Islet of Langerhans (tissue), 1 donor: ENCODE measurements around the gene SIK3.
"Not testable (repeated sequence)": the region's sequence is repeated elsewhere in the genome, so short reads cannot be mapped to it uniquely, and the experiment has no call there.

Experiments used
- FAIRE-seq: peaks from one replicate; lab custom pipeline; 2011; peaks lifted over from hg19 to GRCh38; lab: Jason Lieb, UNC

Gene SIK3

DNA sequence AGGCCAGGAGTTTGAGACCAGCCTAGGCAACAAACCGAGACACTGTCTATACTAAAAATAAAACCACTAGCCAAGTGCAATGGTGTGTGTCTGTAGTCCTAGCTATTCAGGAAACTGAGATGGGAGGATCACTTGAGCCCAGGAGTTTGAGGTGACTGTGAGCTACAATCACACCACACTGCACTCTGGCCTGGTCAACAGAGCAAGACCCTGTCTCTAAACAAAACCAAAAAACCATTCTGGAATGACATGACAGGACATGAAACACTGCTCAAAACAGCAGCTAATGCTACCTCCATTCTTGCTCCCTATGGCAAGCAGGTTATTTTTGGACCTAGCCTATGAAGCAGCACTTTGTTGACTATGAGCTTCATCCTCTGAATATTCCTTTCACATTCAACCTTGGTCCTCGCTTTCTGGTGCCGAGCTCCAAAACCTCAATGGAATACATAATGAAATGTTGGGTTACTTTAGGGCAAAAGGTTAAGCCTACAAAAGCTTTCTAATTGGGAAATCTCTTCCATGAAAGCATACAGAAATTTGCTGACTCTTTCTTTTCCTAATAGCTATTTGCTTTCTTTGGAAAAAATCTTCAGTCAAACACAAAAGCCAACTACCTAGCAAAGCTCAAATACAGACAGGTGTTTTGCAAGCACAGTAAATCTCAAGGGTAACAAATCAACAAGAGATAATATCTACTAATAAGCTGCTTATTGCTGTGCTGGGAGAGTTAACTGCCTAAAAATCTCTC, 21.1 kb downstream of the SIK3 start:
- peak; percentile 100 for FAIRE-seq

DNA sequence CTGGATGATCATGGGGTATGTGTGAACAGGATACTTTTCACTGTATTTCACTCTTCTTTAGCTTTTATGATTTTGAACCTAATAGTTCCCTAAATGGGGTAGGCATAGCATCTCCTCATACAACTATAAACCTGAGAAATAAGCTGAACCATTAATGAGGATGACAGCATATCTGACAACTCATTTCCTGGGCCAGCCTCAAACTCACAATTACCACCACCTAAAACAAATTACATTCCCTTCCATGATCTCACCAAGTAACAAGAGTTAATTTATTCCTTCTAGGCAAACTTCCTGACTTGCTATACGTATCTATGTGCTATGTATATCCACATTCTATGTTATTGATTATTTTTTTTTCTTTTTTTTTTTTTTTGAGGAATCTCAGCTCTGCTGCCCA, 23.0 kb downstream of the SIK3 start:
- no peak for FAIRE-seq

DNA sequence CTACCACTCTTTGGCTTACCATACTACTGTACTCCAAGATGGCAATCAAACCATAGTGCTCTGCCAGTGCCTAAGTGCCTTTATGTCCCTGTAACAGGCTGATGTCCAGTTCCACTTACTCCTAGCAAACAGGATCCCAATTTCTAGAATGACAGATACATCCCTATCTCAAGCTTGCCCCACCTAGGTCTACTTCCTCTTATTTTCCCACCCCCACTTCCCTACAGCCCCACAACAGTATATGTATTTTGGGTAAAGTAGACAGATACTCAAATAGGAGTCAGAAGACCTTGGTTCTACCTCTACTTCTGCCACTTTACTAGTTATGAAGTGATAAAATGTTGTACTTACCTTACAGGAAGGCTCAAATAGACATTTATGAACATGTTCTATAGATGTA, 24.1 kb downstream of the SIK3 start:
- no peak for FAIRE-seq

DNA sequence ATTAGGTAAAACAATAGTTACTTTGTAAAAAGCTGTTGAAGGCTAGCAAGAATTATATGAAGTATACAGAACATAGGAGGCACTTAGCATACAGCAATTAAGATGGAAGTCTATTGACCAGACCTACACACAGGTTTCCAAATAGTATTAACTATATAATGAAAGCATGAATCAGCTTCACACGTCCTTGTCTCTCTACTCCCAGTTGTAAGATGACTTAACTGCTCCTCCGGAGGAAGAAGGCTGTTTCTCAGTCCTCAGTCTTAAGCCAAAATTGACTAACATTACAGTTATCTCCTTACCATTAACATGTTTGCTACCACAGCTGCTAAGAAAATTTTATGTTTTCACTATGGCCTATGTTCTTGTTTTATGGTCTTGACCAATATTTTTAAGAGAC, 24.7 kb downstream of the SIK3 start:
- FAIRE-seq: no peak

DNA sequence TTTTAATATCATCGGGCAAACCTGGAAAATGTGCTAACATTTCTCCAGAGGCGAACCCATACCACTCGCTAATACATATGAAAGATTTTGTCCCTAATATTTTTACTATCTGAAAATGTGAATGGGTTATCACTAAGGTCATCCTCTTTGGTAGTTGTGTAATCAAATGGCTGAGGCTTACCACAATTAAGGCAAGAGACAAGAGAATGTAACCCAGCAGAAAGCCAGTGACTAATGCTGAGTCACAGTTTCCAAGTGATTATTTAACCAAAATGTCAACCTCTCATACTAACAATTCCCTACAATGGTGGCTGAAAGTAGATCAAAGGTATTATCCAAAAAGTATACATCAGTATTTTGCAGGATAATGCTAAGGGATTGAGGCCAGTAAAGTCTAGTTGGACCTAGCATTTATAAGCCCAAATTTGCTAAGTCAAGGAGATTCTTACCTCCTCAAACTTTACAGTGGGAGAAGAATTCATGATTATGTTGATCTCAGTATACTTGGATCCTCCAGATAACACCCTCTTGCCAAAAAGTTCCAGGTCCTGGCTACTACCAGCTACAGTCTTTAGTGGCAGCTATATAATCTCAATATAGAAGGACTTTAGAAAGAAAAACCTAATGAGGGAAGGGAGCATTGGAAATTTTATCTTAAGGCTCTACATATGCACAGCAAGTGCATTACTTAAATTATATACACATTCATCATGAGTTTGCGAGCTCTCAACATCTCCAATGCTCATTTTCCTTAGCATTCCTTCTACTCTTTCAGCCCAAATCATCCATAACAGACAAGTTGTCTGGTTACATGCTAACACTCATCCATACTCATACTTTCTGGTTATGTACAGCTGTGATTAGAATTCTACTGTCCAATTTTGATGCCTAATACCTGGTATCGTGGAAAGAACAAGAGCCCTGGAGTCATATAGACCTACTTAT, 25.4 kb downstream of the SIK3 start:
- peak; percentile 56 for FAIRE-seq

DNA sequence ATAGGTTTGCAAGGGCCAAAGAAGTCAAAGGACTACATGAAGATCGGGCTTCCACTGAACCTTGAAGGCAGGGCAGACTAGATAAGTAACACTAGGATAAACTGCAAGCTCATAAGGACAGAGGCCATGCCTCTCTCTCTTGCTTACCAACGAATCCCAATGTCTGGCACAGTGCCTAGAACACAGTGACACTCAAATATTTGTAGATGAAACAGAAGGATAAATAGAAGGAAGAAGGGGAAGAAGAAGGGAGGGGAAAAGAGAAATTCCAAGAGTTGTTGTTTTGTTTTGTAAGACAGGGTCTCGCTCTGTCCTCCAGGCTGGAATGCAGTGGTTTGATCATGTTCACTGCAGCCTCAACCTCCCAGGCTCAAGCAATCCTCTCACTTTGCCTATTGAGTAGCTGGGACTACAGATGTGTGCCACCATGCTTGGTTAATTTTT, 26.9 kb downstream of the SIK3 start:
- FAIRE-seq: no peak

DNA sequence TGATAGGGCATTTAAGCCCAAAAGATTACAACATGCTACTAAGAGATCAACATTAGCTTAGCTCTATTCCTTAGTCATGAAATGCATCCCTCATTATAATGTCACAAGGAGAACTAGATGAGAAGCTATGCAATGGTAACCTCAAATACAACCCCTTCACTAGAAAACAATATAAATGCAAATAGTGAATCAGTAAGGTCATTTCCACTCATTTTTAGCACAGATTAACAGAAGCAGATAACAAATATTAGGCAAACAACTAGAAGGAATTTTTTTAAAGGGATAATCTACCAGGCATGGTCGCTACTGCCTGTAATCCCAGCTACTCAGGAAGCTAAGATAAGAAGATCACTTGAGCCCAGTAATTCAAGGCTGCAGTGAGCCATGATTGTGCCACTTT, 28.2 kb downstream of the SIK3 start:
- no peak for FAIRE-seq

DNA sequence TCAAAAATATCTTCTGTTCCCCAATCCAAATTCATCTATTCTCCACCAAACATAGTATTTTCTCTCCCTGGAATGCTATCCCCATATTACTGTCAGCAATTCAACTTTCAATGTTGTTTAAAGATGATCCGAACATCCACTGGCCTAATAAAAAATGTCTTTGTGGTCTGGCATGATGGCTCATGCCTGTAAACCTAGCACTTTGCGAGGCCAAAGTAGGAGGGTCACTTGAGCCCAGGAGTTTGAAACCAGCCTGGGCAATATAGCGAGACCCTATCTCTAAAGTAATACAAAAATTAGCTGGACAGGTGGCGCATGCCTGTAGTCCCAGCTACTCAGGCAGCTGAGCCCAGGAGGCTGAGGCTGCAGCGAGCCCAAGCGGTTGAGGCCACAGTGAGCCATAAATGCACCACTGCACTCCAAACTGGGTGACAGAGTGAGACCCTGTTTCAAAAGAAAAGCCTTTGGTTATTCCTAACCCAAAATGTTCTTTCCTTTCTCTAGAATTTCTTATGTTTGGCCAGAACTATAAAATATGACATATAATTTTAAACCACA, 29.8 kb downstream of the SIK3 start:
- FAIRE-seq: no peak

DNA sequence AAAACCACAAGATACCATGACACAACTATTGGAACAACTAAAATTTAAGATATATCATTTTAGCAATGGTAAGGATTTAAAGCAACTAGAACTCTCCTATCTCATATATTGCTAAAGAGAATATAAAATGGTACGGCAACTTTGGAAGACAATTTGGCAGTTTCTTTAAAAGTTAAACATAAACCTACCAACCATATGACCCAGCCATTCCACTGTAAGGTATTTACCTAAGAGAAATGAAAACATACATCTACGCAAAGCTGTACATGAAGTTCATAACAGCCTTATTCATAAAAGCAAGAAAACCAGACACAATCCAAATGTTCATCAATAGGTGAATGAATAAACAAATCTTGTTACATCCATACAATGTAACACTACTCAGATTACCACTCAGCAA, 31.3 kb downstream of the SIK3 start:
- no peak for FAIRE-seq

DNA sequence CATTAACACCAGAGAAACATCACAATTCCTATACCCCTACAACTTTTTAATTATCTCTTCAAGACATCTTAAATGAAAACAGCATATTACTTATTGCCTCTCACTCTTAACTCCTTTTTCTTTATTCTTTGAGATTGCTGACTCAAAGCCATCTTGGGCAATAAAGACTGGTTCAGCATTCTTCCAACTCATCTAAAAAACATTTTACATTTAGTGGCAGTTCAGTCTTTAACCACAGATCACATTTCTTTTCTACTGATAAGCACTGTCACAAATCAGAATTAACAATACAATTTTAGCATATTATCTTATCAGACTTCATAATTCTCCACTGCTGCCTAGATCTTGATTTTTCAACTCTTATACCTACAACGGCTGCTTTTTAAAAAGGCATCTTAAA, 34.0 kb downstream of the SIK3 start:
- FAIRE-seq: peak; percentile 36

DNA sequence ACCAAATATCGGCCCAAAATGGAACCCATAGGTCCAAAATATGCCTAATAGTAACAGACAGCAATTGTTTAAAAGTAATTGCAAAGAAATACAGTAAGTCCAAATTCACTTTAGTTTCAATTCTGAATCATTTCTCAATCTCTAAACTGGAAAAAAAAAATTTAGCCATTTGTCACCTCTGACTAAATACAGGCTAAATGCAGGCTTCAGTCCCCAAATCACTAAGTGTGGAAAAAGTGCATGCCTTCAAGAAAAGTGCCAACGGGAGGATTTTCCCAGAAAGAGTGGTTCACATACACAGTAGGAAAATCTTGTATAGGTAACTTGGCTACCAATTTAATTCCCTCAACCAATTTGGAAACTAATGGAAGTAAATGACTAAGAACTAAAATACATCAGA, 35.7 kb downstream of the SIK3 start:
- peak; percentile 86 for FAIRE-seq

DNA sequence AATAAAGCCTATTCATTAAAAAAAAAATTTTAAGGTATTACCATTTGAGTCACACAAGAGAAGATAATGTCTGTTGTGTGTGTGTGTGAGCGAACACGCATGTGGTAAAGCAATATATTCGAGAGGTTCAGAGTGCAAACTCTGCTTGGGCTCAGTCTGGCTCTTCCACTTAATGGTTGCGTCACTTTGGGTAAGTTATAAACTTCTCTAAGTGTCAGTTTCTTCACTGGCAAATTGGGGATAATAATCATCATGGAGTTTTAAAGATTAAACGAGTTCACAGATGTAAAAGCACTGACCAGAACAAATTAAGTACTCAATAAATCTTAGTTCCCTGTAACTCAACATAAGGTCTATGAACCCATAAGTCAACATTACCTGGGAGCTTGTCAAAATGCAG, 37.0 kb downstream of the SIK3 start:
- no peak for FAIRE-seq

DNA sequence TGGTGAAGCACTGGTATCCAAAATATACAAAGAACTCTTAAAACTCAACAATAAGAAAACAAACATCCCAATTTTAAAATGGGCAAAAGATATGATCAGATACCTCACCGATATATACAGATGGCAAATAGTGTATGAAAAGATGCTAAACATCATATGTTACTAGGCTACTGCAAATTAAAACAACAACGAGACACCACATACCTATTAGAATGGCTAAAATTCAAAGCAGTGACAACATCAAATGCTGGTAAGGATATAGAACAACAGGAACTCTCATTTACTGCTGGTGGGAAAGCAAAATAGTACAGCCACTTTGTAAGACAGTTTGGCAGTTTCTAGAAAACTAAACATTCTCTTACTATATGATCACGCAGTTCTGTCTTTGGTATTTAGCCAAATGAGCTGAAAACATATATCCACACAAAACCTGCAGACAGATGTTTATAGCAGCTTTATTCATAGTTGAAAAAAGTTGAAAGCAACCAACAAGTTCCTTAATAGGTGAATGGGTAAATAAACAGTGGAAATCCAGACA, 38.5 kb downstream of the SIK3 start:
- FAIRE-seq: no peak

DNA sequence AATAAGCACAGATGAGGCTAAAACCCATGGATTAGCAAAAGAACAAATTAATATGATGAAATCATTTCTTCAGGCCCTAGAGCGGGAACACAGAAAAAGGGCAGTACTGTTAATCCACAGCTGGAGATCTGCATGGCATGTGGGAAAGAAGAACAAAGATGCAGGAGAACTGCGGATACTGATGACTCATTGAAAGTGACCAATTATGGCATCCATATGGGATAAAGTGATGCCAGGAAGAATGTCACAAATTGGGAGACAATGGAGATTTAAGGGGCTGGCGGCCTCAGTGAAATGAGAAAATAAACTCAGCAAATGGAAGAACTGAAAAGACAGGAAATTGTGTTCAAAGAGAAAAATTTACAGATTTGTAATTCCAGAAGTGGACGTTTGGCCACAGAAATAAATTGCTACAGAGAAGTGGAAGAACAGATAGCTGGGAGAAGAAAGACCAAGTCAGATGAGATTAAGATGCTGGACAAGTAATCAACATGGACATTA, 39.4 kb downstream of the SIK3 start:
- FAIRE-seq: peak; percentile 9

DNA sequence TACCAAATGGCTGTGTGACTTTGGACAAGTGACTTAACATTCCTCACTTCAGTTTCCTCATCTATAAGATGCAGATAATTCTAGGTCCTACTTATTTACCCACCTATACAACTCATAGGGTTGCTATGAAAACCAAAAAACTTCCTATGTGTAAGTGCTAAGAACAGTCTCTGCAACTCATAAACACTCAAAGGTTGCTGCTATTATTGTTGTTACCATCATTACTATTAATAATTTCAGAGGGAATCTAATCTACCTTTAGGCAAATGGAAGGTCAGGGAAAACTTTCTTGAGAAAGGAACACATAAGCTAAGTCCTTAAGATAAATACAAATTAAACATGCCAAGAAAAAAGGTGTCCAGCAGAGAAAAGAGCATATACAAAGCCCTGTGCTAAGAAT, 40.5 kb downstream of the SIK3 start:
- FAIRE-seq: no peak

DNA sequence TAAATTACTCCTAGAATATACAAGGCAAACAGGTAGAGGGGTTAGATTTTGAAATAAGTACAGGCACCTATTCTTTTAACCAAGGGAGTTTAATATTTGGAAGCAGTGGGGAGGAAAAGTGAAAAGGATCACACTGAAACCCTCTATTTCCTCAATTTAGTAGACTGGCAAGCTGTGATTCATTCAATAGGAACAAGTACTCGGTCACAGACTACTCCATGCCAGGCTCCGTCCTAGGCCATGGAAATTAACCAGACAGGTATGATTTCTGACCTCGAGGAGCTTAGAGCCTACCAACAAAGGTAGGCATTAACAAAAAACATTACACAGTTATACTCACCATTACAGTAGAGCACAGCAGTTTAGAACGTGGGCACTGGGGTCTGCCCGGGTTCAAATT, 40.9 kb downstream of the SIK3 start:
- FAIRE-seq: no peak

DNA sequence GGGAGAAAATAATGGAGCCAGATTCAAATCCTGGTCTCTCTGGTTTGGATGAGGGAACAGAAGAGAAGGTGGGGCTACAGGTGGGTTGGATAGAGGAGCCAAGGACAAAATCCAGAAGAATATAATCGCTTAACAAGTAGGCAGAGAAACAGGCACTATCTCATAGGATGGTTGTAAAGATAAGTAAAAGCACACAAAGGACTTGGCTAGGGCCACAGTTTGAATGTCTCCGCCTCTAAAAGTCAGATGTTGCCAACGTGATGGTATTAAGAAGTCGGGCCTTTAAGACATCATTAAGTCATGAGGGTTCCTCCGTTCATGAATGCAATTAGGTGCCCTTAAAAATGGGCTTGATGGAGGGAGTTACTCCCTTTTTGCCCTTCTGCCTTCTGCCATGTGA, 42.8 kb downstream of the SIK3 start:
- no peak for FAIRE-seq

DNA sequence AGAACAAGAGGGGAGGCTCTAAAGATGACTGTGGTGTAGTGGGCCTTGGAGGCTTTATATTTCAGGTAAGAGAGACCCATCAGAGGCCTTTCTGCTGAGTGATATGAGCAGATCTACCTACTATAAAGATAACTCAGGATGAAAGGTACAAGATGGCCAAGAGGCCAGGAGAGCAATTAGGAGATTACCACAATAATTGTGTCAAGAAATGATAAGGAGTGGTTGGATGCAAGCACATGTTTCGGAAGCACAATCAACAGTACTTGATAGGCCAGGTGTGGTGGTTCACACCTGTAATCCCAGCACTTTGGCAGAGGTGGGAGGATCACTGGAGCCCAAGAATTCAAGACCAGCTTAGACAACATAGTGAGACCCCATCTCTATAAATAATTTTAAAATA, 43.8 kb downstream of the SIK3 start:
- no peak for FAIRE-seq

DNA sequence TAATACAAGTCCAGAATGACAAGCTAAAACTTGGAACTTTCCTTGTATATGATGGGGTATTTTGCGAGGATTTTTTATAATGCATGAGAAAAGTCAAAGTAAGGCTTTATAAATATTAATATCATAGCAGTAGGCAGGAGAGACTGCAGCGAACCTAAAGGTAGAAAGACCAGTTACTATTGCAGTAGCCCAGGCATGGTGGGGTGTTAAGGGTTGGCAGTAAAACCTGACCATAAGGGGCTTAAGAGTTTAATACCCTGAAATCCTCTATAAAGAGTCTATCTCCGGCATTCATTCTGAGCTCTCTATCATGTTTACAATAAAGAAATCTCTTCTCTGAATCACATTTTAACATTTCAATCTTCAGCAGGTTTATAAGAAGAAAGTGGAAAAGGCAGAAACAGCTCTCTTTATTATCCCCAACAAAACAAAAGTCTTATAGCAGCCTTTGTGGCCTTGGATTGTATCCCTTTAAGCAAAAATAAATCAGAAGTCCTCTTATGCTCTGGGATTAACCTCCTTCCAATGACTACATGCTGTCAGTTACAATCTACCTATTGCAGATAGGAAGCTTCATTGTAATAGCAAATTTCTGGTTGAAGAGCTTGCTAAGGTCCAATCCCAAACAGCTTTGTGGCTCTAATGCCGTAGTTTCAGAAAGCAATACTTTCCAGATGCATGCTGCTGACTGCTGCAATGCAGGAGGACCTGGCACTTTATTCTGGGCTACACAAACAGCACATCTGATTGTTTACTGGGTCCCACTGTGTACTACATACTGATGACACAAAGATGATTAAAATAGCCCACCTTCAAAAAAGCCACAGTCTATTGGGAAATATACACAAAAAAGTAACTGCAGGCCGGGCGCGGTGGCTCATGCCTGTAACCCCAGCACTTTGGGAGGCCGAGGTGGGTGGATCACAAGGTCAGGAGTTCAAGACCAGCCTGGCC, 45.8 kb downstream of the SIK3 start:
- FAIRE-seq: no peak

DNA sequence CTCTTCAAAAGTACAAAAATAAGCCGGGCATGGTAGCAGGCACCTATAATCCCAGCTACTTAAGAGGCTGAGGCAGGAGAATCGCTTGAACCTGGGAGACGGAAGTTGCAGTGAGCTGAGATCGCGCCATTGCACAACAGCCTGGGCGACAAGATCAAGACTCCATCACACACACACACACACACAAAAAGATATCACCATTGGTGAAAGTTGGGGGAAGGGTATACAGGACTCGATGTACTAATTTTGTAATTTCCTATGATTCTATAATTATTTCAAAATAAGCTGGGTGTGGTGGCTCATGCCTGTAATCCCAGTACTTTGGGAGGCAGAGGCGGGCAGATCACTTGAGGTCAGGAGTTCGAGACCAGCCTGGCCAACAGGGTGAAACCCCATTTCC, 48.1 kb downstream of the SIK3 start:
- FAIRE-seq: not testable (repeated sequence)

DNA sequence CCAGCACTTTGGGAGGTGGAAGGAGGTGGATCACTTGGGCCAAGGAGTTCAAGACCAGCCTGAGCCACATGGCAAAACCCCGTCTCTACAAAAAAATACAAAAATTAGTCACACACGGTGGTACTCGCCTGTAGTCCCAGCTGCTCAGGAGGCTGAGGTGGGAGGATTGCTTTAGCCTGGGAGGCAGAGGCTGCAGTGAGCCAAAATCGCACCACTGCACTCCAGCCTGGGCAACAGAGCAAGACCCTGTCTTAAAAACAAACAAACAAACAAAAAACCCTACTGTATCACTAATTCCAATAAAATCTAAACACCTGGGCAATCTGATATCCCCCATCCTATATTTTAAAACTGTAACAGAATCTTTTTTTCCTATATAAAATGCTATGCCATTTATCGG, 51.6 kb downstream of the SIK3 start:
- not testable (repeated sequence) for FAIRE-seq

DNA sequence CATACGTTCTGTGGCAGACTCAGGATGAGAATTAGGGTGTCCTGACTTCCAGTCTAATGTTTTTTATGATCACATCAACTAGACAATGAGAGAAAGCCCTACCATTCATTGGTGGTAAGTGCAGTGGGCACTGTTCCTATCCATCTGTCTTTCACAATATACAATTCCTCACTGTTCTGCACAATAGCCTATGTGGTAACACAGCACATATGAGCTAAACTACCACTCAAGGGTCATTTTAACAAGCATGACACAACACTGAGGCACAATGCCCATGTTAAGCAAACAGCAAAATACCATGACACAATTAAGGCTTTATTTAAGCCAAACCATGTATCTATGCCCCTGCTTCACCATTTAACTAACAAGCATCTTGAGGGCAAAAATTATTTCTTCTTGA, 52.3 kb downstream of the SIK3 start:
- no peak for FAIRE-seq
